Activated gamma-delta T cell treated with anti-CD3 and anti-CD28 coated beads, Interleukin-2, amount 50 U/mL, for 16 hours (primary cell): ENCODE results near the gene NEDD4L.
"Not testable (repeated sequence)": the region's sequence is repeated elsewhere in the genome, so short reads cannot be mapped to it uniquely, and the experiment has no call there.

Experiments
- DNase-seq: peaks from one replicate; pipeline ENCODE4 v3.0.0-alpha.2; 2020; ENCODE audit warnings: low read depth

The NEDD4L gene

DNA sequence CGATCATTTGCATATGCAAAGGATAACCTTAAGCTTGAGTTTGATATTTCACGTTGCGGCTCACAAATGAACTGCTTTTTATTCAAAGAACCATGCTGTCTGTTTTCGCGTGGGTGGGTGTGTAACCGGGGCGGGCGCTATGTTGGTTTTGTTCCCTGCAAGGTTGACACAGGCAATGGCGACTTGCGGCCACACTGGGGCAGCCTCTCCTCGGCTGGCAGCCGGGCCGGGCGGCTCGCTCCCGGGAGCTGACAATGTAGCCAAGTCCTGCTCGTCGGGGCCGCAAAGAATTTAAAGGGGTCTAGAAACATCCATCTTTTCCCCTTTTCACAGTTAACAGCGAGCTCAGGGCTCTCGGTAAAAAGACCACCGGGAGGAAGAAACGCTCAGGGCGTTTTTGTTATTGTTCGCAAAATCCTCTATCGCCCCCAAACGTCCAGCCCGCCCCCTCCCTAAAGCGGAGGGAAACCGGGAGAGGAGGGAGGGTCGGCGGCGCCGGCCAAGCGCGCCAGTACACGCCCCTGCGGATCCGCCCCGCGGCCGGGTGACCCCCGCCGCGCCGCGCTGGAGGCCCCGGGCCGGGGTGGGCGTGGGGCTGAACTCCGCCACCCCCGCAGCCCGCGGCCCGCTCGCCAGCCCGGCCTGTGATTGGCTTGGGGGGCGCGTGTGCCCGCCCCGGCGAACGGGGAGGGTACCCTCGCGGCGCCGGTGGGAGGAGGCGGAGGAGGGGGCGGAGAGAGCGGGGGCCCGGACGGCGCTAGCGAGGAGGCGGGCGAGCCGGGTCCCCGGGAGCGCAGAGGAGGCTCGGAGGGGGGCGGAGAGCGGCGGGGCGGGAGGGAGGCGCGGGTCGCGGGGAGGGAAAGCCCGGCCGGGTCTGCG lies at the start of gene NEDD4L:
NEDD4L (plus strand) TSS at position 736 of the 879 bp plus-strand sequence. CDS start 435 bp downstream, outside the sequence.
- DNase-seq, result peak; percentile 73

DNA sequence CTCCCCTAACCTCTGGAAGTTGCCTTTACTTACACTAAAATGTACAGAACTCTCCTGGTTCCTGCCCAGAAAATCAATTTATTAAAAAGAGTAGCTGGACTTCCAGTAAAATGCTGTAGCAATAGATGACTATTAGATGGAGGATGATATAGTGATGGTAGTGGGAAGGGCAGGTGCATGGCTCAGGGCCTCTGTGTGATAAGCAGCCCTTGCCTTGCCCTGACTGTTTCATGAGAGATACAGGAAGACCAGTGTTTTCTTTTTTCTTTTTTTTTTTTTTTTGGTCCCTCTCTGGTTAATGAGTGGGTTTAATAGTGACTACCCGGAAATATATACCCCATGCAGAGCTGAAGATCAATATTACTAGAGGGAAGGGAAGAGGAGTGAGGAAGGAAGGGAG lies 48.7 kb upstream of the NEDD4L start:
- no peak for DNase-seq

DNA sequence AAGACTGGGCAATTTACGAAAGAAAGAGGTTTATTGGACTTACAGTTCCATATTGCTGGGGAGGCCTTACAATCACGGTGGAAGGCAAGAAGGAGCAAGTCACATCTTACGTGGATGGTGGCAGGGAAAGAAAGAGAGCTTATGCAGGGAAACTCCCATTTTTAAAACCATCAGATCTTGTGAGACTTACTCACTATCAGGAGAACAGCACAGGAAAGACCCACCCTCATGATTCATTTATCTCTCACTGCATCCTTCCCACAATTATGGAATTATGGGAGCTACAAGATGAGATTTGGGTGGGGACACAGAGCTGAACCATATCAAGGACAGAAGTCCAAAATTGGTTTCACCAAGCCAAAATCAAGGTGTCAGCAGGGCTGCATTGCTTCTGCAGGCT lies 47.1 kb upstream of the NEDD4L start:
- DNase-seq, result not testable (repeated sequence)

DNA sequence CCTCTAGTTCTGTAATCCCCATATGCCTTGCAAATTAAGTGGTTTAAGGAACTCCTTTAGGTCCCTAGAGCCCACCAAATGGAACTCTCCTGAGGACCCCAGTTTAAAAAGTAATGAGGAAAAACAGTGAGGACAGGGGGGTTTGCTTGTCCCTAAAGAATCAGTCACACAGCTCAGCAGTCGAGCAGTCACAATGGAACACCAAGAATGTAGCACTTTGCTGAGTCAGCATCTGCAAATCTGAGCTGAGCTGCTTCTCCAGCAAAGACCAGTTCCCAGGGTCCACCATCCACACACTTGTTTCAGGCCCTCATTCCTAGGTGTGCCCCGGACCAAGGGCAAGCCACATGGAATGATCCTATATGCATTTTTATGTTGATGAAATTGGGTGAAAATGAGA lies 46.2 kb upstream of the NEDD4L start:
- no peak for DNase-seq

DNA sequence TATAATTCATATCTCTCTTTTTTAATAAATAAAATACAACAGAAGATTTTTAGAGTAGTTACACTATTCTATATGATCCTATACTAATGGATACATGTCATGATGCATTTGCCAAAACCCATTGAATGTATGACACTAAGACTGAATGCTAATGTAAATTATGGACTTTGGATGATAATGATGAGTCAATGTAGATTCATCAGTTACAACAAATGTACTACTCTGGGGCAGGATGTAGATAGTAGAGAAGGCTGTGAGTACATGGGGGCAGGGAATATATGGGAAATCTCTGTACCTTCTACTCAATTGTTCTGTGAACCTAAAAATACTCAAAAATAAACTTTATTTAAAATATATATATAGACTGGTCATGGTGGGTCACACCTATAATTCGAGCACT lies 45.6 kb upstream of the NEDD4L start:
- DNase-seq, result no peak

DNA sequence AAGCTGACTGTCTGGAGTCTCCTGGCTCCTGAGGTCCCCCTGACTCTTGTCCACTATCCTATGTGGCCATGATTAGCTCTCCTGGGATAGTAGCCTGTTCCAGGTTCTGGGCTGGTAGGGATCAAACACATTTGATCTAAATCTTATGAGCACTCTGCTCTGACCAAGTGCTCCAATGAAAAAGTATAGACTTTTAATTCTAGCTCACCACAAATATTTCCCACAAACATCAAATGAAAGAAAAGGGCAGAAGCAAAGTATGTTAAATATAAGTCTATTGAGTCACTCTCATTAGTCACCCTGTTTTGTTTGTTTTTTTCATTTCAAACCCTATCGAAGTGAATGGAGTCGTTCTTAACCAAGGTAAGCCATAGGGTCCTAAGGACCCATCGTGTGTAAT lies 39.7 kb upstream of the NEDD4L start:
- no peak for DNase-seq

DNA sequence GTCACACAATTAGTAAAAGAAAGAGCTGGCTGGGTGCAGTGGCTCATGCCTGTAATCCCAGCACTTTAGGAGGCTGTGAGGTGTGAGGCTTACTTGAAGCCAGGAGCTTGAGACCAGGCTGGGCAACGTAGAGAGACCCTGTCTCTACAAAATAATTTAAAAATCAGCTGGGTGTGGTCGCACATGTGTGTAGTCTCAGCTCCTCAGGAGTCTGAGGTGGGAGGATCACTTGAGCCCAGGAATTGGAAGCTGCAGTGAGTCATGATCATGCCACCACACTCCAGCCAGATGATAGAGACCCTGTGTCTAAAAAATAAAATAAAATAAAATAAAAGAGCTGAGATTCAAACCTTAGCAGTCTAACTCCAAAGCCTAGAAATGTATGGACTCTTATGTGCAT lies 39.0 kb upstream of the NEDD4L start:
- no peak for DNase-seq

DNA sequence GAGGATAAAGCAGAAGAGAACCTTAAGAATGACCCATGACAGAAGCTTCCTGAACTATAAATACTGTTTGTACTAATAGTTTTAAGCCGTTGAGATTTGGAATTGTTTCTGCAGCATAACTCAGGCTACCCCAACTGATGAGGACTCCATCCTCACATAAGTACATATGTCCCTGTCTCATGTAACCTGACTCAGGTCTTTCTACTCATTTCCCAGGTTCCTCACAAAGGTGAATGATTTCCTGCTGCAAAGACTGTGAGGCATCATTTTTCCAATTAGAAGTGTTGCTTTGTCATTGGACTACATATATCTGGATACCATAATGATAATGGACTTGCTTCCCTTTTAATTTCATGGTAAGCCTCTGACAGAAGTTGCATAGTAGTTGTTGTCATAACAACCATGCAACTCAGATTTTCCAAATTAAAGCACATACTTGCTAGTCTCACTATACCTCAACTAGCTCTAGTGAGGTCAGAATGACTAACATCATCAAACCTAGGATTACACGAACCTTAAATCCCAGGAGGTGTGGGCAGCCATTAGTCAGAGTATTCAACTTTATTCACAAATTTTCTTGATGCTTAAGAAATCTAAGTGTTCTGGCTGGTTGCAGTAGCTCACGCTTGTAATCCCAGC lies 38.0 kb upstream of the NEDD4L start:
- DNase-seq, result no peak

DNA sequence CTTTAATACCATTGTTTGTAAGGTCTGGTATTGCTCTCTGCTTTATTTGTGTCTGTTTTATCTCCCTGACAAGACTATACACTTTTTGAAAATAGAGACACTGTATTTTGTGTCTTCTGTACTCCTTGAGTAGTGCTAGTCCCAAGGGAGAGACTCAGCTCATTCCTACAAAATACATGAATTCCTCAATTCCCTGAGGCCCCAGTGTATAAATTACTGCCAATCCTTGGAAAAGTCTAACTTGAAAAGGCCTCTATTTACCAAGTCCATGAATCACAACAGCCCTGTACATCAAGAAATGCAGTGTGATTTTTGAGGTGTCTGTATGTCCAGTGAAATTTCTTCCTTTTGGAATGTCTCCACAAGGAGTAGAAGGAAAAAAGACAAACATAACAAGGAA lies 34.9 kb upstream of the NEDD4L start:
- no peak for DNase-seq

DNA sequence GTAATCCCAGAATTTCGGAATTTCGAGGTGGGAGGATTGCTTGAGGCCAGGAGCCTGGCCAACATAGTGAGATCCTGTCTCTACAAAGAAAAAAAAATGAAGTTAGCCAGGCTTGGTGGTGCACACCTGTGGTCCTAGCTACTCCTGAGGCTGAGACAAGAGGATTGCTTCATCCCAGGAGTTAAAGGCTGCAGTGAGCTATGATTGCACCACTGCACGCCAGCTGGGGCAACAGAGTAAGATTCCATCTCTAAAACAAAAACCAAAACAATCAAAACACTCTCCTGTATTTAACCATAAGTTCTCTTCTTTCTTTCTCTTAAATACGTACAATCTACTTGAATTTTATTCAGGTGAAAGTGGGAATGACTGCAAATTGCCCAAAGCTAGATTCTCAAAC lies 33.8 kb upstream of the NEDD4L start:
- DNase-seq, result no peak

DNA sequence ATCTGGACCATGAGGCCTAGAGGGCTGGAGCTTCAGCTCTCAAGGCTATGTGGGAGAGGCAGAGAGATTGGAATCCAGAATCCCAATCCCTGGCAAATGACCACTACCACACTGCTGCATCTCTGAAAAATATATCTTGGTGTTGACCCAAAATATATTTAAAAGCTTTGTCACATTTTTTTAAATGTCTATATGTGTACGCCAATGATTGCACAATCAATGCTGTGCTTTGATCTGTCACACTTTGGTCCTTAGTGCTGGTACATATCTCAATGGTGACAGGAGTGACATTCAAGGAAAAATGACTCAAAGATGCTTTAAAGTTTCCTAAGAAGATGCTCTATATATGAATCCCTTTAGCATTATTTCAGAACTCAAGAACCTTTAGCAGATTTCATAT lies 31.7 kb upstream of the NEDD4L start:
- DNase-seq, result no peak

DNA sequence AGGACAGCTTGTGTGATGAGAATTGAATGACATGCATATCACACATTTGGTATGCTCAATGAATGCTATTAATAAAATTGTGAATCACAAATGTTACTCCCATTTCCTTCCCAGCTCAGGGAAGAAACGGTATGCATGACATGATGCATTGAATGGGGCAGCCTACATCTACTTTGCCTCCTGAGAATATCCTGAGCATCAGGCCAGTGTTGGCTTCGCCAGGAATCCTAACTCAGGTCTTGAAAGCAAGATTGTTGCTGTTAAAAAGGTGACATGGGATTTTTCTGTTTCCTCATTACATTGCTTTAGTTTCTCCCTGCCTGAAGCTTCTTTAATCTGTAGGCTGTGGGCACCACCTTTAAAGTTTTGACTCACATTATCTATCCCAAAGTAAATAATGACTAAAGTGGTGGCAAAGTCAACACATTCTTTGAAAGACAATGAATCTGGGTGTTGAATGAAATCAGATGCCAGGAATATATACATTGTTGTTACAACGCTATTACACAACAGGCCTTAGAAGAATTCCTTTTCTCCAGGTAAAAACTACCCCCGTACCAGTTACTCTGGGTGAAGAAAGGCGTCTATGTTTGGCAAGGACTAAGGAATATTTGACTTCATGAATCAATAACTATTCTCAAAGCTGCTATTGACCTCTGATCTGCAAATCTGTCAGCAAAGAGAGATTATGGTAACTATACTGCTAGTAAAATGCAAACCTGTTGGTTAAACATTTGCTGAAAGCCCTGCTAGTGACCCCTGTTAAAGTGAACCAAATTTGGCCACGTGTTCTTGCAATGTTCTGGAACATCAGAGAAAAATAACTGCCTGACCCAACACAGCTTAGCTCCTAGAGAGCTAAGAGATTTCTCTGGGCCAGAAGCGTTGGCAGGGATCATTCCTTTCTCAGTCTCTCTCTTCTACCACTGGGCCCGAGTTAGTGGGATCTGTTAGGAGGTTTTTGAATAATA lies 30.5 kb upstream of the NEDD4L start:
- DNase-seq, result no peak

DNA sequence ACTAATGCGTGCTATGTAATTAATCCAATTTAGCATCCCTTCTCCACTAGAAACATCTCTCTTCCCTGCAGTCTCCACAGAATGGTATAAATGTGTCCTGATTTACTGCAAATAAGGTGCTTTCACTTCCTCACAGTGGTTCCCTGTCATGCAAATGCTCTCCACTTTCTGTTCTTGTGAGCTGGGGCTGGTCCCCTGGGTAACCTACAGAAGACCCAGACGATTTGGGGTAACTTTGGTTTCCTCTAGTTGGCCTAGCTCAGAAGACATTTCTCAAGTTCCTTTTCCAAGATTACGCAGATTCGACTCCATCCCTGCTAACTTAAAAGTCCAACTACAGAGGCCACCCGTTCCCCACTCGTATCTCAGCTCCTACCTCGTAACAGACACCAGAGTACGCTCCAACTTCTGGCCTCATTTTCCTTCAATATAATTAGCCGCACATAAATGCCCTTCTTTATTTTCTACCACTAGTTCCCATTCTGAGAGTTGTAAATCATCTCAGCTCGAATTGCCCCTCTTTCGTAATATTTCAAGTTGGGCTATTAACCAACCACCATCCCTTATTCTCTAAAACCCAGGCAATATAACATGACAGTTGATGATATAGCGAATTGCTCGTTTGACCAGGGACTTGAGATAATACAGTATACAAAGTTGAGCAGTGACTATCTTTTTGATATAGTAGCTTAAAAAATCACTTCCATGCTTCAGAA lies 28.8 kb upstream of the NEDD4L start:
- DNase-seq, result no peak

DNA sequence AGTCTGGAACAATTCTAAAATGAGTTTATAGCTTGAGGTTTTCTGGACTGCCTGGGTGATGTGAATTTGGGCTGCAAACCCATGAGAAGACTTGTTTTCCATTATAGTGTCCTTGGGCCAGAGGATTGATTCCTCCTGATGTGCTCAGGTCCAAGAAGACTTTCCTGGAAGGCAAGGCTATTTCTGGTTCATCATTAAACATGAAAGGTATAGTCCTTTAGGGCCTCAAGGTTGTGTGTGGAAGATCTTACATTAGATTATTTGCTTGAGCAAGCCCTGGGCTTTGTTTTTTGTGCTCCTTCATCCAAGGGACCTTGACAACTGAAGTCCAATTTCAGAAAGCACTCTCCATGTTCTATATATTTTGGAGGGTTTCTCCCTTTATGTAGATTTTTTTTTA lies 26.8 kb upstream of the NEDD4L start:
- DNase-seq, result no peak

DNA sequence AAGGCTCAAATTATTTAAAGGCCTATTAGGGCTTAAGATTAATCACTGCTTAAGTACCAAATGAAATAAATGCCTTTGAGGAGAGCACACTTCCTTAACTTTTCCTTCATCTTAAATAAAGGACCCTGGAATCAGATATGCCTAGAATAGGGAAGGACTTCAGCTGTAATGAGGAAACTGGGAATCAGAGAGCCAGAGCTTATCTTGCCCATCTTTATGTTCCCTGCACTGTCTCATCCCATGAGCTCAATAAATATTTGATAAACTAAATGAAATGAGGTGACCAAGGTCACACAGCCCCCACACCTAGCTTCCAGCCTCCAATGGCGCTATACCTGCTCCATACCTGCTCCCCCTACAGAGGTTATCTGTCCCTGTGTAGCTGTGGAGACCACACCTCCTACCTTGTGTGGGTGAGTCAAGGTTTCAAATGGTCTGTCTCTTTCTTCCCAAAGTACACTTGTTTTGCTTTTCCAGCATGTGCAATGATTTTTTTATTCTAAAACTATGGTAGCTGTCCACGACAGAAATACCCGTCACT lies 23.4 kb upstream of the NEDD4L start:
- DNase-seq, result no peak

DNA sequence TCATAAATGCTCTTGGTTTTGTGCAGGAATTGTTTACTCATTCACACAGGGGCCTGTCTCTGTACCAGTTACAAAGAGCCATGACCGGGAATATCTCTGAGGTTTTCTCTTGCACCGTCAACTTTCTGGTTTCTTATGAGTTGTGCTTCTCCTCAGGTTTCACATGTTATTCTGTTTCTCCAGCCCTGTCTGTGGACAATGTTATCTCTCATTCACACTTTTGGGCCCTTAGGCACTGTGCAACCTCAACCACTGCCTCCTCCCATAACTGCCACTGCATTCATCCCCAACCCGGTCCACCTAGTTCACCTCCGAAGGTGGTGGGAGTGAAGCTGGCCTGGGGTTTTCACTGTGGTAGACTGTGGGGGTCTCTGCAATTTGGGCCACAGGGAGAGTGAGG lies 22.5 kb upstream of the NEDD4L start:
- no peak for DNase-seq

DNA sequence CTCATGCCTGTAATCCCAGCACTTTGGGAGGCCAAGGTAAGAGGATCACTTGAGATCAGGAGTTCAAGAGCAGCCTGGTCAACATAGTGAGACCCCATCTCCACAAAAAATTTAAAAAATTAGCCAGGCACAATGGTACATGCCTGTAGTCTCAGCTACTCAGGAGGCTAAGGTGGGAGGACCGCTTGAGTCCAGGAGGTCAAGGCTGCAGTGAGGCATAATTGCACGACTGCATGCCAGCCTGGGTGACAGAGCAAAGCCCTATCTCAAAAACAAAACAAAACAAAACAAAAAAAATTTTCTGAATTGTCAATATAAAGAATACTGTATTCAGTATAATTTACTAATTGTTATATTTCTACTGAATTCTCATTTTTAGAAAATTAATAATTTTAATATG lies 20.9 kb upstream of the NEDD4L start:
- DNase-seq, result no peak

DNA sequence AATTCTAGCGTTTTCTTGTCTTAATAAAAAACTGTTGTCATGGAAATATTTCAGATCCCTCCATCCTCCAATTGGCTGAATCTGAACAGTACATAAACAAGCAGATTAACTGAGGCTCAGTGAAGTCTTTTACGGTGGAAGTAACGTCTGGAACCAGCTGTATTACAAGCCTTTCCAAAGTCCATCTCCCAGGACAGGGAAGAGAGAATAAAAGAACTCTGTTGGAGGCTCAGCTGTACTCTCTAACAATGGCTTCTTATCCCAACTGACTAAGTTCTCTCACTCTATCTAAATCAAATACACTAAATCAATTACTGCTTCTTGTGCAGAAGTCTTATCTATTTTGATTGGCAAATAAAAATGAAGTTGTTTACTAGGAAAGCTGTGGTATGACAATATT lies 19.9 kb upstream of the NEDD4L start:
- no peak for DNase-seq

DNA sequence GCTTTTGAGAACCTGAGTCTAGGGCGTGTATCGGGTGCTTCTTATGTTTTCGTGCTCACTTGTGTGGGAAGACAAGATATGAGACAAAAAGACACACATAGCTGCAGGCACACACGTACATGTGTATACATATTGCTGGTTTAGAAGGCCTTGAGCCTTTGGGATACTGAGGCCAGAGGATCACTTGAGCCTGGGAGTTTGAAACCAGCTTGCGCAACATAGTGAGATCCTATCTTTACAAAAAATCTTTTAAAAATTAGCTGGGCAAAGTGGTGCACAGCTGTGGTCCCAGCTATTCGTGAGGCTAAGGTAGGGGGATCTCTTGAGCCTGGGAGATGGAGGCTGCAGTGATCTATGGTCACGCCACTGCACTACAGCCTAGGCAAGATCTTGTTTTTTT lies 18.8 kb upstream of the NEDD4L start:
- no peak for DNase-seq

DNA sequence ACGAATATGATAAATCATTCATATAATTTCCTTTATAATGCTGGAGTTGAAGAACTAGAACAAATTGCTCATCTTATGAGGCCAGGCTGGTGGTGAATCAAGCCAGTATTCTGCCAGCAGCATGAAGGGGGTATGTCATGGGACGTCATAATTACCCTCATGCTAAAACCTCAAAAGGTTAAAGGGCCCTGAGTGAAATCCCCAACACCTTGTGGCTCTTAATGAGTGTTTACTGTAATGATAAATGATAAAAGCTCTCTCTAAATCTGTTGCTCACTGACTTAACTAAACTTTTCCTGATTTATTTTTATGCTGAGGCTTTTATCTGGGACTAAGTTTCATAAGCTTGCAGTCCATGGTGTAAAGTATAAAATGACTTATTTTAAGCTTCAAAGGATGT lies 18.3 kb upstream of the NEDD4L start:
- no peak for DNase-seq

DNA sequence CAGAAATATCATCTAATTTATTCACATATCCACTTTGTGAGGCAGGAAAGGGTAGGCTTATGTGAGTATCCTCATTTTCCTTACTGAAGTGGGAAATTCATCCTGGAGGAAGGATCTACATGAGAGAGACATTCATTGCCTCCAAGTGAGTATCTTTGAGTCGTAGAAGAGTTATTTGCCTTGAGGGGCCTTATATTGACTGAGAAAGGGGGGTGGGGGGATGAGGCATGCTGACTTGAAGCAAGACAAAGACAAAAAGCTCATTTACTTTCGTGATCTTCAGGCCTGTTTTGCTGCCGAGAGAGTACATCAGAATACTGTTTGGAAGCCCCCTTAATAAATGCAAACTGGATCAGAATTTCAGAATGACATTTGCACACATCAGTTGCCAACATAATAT lies 17.6 kb upstream of the NEDD4L start:
- no peak for DNase-seq

DNA sequence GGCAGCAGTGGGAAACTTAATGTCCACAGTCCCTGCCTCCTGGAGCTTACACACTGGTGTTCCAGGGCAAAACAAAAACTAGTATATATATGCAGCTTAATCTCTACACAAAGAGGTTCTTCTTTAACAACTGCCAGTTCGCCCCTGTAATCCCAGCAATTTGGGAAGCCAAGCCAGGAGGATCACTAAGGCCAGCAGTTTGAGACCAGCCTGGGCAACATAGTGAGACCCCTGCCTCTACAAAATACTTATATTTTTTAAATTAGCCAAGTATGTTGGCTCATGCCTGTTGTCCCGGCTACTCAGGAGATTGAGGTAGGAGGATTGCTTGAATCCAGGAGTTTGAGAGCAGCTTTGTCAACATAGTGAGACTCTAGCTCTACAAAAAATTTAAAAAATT lies 17.2 kb upstream of the NEDD4L start:
- DNase-seq, result no peak
